NCI-H1417 treated with DMSO at 0.1 percent for 48 hours (cell line): Measurements from ENCODE around the gene SASH3.
"Not testable (repeated sequence)": the region's sequence is repeated elsewhere in the genome, so short reads cannot be mapped to it uniquely, and the experiment has no call there.

ENCODE experiments used
- DNase-seq: peaks from one replicate; lab custom pipeline; 2025; lab: John Stamatoyannopoulos, UW

SASH3 gene

GRCh38 chrX:129779747-129780146 lies at the start of gene SASH3:
SASH3 (plus strand) TSS chrX:129779949; CDS start chrX:129780098, 149 bp downstream.
- no peak for DNase-seq

DNA sequence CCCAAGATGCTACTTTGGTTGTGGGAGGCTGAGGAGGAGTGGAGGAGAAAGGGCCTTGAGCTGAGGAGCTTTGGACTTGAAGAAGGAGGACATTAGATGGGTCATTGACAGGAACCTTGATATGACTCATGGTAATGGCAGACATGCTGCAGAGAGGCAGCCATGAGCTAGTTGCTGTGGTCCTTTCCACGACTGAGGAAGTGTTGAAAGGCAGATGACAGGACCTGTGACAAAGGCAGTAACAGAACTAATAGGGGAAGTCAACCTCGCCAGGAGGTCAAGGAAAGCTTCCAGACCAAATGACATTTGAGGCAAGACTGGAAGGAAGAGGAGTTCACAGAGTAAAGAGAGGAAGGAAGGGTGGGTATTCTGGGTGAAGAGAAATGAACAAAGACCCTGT lies 48.5 kb upstream of the SASH3 start:
- DNase-seq, result no peak

GRCh38 chrX:129732857-129733256 lies 46.9 kb upstream of the SASH3 start:
- DNase-seq, result no peak

- DNase-seq, result no peak
Observed at GRCh38 chrX:129733335-129733734, 46.4 kb upstream of the SASH3 start.

DNA sequence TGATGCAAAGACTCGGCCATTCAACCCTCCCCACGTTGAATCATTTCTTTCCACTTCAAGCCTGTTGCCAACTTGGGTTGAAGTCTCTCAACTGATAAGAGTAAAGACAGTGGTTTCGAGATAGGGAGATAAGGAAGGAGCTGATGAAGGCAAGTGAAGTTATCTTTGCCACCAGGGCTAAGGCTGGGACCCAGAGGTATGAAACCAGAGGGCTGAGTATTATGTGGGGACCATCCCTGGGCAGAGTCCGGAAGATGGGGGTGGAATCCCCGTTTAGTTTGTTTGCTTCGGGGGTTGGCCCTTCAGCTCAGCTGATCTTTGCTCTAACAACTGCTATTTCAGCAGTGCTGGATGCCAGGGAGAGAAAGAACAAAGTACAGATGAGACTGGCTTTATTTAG lies 43.3 kb upstream of the SASH3 start:
- no peak for DNase-seq

DNA sequence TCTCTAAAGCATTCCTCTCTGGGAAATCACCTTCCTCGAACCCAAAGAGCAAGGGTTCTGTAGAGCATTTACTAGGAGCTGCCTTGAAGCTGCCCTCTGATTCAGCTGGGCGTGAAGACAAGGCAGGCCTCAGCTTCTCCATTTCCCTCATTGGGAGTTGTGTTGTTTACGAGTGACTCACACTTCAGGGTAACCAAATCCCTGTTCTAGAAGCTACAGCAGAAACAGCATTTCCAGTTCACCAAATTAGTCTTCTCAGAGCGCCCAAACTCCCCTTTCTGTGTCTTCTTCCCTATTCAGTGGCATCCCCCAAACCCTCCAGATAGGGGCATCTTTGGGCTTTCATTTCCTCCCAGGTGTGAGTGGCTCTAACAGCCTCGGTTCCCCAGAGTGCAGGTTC lies 41.8 kb upstream of the SASH3 start:
- no peak for DNase-seq

DNA sequence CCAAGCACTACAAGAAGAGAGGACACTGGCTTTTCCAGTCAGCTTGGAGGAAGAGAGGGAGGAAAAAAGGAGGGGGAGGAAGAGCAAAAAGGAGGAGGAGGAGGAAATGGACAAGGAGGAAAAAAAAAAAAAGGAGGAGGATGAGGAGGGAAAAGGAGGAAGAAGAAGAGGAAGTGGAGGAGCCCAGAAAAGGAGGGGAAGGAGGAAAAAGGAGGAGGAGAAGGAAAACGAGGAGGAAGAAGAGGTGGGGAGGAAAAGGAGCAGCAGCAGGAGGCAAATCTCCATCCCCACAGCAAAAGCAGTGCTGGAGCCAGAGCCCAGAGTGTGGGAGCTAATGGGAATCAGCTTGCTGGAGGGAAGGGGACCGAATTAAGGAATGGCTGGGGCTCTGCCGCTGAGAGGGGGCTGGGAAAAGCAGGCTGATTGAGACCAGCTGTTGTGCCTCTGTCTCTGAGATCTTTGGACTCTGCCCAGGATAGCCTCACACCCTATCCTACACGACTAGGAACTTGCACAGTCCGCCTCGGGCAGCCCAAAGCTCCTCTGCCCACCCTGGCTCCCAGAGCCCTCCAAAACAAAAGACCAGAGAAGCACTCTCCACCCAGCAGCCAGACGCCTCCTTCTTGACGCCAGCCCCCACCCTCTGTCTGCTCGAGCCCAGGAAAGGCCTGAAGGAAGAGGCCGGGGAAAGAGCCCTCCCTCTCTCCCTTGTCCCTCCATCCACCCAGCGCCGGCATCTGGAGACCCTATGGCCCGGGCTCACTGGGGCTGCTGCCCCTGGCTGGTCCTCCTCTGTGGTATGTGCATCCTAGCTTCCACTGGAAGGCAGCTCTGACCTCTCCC lies 41.1 kb upstream of the SASH3 start, which contains the start of gene XPNPEP2:
TSS of gene XPNPEP2 (plus strand) at position 514 of the 843 bp plus-strand sequence. CDS start at position 749, 235 bp downstream.
- no peak for DNase-seq

GRCh38 chrX:129739578-129739977 lies 40.2 kb upstream of the SASH3 start:
- no peak for DNase-seq

- no peak for DNase-seq
Observed at GRCh38 chrX:129741880-129742758, 37.6 kb upstream of the SASH3 start.

- DNase-seq, result not testable (repeated sequence)
Observed at GRCh38 chrX:129742759-129743152, 37.0 kb upstream of the SASH3 start.

GRCh38 chrX:129743821-129744220 lies 35.9 kb upstream of the SASH3 start:
- DNase-seq, result no peak

DNA sequence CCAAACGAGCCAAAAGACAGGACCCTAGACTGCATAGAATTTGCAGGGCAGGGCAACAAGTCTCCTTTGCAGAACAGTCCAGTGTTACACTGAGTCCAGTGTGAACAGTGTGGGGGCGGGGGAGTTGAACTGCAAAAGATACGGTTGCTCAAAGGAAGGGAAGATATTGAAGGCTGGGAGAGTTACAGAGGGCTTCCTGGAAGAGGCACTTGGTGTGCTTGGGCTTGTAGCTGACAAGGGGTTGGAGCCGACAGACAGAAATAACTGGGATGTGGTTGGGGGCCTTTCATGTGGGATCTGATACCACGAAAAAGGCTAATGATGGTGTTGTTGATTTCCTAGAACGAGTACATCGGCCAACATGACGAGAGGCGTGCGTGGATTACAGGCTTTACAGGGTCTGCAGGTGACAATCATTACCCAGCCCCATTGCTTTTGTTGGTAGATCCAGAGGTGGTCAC lies 34.9 kb upstream of the SASH3 start:
- DNase-seq, result no peak

- no peak for DNase-seq
Observed at GRCh38 chrX:129746557-129747470, 32.9 kb upstream of the SASH3 start.

DNA sequence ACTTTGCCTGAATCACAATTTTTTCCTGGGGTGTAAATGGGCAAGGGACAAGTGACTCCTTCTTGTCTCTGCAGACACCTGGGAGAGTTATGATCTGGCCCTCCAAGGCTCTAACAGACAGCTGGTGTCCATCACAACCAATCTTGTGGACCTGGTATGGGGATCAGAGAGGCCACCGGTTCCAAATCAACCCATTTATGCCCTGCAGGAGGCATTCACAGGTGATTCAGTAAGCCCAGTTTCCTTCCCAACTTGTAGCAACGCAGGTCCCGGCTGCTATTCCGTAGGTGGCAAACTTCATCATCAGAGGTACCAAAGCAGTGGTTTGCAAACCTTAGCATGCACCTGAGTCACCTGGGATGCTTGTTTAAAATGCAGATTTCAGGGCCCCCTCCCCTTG lies 32.2 kb upstream of the SASH3 start:
- no peak for DNase-seq

- DNase-seq, result no peak
Observed at GRCh38 chrX:129748305-129748704, 31.4 kb upstream of the SASH3 start.

DNA sequence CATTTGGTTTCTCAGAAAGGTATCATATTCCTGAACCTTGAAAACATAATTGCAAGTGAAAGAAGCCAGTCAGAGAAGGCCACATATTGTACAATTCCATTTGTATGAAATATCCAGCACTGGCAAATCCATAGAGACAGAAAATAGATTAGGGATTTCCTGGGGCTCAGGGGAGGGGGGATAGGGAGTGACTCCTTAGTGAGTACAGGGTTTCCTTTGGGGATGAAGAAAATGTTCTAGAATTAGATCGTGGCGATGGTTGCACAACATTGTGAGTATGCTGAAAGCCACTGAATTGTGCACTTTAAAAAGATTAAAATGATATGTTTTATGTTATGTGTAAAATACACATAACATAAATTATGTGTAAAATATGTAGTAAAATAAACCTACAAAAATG lies 30.7 kb upstream of the SASH3 start:
- no peak for DNase-seq

- no peak for DNase-seq
Observed at GRCh38 chrX:129750971-129751370, 28.8 kb upstream of the SASH3 start.

GRCh38 chrX:129754056-129755024 lies 25.4 kb upstream of the SASH3 start:
- no peak for DNase-seq

- DNase-seq, result no peak
Observed at GRCh38 chrX:129755779-129756650, 23.7 kb upstream of the SASH3 start.
